Endothelial cell (in vitro differentiated cells): Measurements from ENCODE around the gene AKIRIN1. TPM values are rescaled to one million over a fixed set of nuclear protein-coding genes. Genes with fewer than 3 reads are reported as not detected.

Source experiments
- DNase-seq: peaks from one replicate; pipeline ENCODE4 v3.0.0; 2021; ENCODE audit warnings: low spot score
- H3K27ac Mint-ChIP-seq: one replicate; pipeline ENCODE4 v1.8.0; 2021; ENCODE audit warnings: mixed read lengths, inconsistent platforms; ENCODE audit not compliant: unreplicated experiment
- H3K27me3 Mint-ChIP-seq: one replicate; pipeline ENCODE4 v1.8.0; 2021; ENCODE audit warnings: mild to moderate bottlenecking, moderate library complexity, mixed read lengths, inconsistent platforms; ENCODE audit not compliant: unreplicated experiment
- H3K36me3 Mint-ChIP-seq: one replicate; pipeline ENCODE4 v1.8.0; 2021; ENCODE audit warnings: mild to moderate bottlenecking, low read depth, mixed read lengths, inconsistent platforms; ENCODE audit not compliant: unreplicated experiment
- H3K4me1 Mint-ChIP-seq: one replicate; pipeline ENCODE4 v1.8.0; 2021; ENCODE audit warnings: mild to moderate bottlenecking, mixed read lengths, inconsistent platforms; ENCODE audit not compliant: unreplicated experiment
- H3K4me3 Mint-ChIP-seq: one replicate; pipeline ENCODE4 v1.8.0; 2021; ENCODE audit warnings: mild to moderate bottlenecking, mixed read lengths, inconsistent platforms; ENCODE audit not compliant: unreplicated experiment
- H3K9me3 Mint-ChIP-seq: one replicate; pipeline ENCODE4 v1.8.0; 2021; ENCODE audit warnings: mixed read lengths, inconsistent platforms; ENCODE audit not compliant: unreplicated experiment
- CTCF ChIP-seq: fragments of 200-600 bp; sonication (generic); IDR thresholded peaks from one replicate; pipeline ENCODE4 v1.5.0; 2021; ENCODE audit warnings: antibody characterized with exemption; ENCODE audit not compliant: unreplicated experiment
- total RNA-seq: library from RNA; stranded (reverse); fragmentation: NEBNext Ultra II Directional; extraction: Animal tissue kit (Norgen Biotek cat#: 25700); gene quantifications from one replicate; pipeline ENCODE4 v1.2.1, GENCODE V29; 2021; ENCODE audit not compliant: unreplicated experiment

The AKIRIN1 gene
- total RNA-seq, 1 donor from 2014 or later, result 81.3 TPM

DNA sequence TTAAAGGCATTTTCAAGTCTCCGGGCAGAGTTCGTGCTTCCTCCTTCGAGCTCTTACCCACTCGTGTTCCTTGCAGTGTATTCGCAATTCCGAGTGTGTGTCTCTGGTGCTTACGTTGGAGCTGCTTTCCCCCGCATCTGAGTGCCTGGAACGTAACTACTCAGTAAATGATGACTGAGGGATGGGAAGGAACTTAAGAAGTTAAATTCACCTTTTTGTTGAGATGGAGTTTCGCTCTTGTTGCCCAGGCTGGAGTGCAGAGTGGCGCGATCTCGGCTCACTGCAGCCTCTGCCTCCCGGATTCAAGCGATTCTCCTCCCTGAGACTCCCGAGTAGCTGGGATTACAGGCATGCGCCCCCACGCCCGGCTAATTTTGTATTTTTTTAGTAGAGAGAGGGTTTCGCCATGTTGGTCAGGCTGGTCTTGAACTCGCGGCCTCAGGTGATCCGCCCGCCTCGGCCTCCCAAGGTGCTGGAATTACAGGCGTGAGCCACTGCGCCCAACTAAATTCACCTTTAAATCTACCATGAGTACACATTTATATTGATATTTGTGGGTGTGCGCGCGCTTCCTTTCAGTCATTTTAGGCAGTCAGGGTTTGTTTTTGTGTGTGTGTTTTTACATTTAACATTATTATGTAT lies 35.9 kb downstream of the AKIRIN1 start:
- H3K4me3 Mint-ChIP-seq, result peak overlapping the region; percentile 95
- H3K4me1 Mint-ChIP-seq, result peaks cover 14% of the 10 kb centered on the region
- H3K27ac Mint-ChIP-seq, result peak overlapping the region; percentile 98
- peaks cover 11% of the 10 kb centered on the region for H3K27me3 Mint-ChIP-seq
- no peak for TF ChIP-seq CTCF
- peaks cover 18% of the 10 kb centered on the region for H3K36me3 Mint-ChIP-seq
- no peaks in the 10 kb centered on the region for H3K9me3 Mint-ChIP-seq
- DNase-seq, result no peak

GRCh38 chr1:39034114-39034654 lies 43.1 kb downstream of the AKIRIN1 start:
- H3K4me3 Mint-ChIP-seq, result no peak overlapping the region
- no peak for DNase-seq
- H3K4me1 Mint-ChIP-seq, result no peaks in the 10 kb centered on the region
- TF ChIP-seq CTCF, result no peak
- H3K36me3 Mint-ChIP-seq, result peaks cover 17% of the 10 kb centered on the region
- H3K9me3 Mint-ChIP-seq, result no peaks in the 10 kb centered on the region
- H3K27ac Mint-ChIP-seq, result no peak overlapping the region
- H3K27me3 Mint-ChIP-seq, result peaks cover 1% of the 10 kb centered on the region

DNA sequence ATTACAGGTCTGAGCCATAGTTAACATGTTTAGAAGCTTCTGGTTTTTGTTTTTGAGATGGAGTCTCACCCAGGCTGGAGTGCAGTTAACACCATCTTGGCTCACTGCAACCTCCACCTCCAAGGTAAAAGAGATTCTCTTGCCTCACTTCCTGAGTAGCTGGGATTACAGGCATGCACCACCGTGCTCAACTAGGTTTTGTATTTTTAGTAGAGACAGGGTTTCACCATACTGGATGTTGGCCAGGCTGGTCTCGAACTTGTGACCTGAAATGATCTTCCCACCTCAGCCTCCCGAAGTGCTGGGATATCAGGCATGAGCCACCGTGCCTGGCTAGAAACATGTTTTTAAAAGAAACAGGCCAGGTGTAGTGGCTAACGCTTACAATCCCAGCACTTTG lies 45.6 kb downstream of the AKIRIN1 start:
- no peaks in the 10 kb centered on the region for H3K4me1 Mint-ChIP-seq
- H3K9me3 Mint-ChIP-seq, result no peaks in the 10 kb centered on the region
- no peak overlapping the region for H3K4me3 Mint-ChIP-seq
- no peaks in the 10 kb centered on the region for H3K27me3 Mint-ChIP-seq
- no peak overlapping the region for H3K27ac Mint-ChIP-seq
- TF ChIP-seq CTCF, result no peak
- H3K36me3 Mint-ChIP-seq, result peaks cover 12% of the 10 kb centered on the region
- DNase-seq, result no peak

DNA sequence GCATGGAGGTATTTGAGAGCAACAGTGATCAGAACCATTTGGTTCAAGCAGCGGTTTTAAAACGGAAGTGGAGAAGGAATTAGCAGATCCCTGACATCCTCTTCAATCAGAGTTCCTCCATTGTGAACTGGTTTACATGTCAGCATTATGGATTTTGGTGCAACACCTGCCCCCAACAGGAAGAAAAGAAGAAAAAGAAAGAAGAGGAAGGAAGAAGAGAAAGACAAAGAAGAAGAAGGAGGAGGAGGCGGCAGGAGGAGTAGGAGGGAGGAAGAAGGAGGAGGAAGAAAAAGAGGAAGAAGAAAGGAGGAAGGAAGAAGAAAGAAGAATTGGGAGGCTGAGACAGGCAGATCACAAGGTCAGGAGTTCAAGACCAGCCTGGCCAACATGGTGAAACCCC lies 52.4 kb downstream of the AKIRIN1 start:
- Mint-ChIP-seq H3K4me1 (peaks cover 4% of the 10 kb centered on the region), H3K4me3 (peak overlapping the region; percentile 7), H3K27me3 (peaks cover 3% of the 10 kb centered on the region), H3K27ac (peak overlapping the region; percentile 45), H3K9me3 (no peaks in the 10 kb centered on the region), H3K36me3 (peaks cover 15% of the 10 kb centered on the region)
- DNase-seq, result no peak
- no peak for TF ChIP-seq CTCF

DNA sequence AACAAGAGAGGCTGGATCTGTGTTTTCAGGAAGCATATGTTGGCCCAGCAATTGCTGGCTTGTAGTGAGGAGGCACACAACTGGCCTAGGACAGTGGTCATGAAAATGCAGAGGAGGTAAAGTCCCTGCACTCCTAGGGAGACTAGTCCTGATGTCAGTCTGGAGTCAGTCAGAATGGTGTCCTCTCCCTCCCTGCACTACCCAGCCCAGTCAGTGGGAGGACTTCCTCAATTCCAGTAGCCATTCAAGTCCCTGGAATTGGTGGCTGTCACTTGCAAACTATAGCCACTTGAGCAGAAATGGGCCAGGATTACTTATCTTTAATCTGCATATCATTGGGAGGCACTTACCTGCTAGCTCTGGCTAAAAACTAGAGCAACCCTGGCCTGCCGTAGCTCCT lies 53.7 kb downstream of the AKIRIN1 start:
- peaks cover 3% of the 10 kb centered on the region for H3K27me3 Mint-ChIP-seq
- H3K4me1 Mint-ChIP-seq, result peaks cover 4% of the 10 kb centered on the region
- H3K4me3 Mint-ChIP-seq, result no peak overlapping the region
- no peak for TF ChIP-seq CTCF
- H3K36me3 Mint-ChIP-seq, result peaks cover 16% of the 10 kb centered on the region
- H3K27ac Mint-ChIP-seq, result no peak overlapping the region
- H3K9me3 Mint-ChIP-seq, result no peaks in the 10 kb centered on the region
- DNase-seq, result no peak
